ENCODE results near the gene CARD11.
A peak's percentile ranks its signal among the peaks of the same experiment; 100 is the strongest.

The CARD11 gene

DNA sequence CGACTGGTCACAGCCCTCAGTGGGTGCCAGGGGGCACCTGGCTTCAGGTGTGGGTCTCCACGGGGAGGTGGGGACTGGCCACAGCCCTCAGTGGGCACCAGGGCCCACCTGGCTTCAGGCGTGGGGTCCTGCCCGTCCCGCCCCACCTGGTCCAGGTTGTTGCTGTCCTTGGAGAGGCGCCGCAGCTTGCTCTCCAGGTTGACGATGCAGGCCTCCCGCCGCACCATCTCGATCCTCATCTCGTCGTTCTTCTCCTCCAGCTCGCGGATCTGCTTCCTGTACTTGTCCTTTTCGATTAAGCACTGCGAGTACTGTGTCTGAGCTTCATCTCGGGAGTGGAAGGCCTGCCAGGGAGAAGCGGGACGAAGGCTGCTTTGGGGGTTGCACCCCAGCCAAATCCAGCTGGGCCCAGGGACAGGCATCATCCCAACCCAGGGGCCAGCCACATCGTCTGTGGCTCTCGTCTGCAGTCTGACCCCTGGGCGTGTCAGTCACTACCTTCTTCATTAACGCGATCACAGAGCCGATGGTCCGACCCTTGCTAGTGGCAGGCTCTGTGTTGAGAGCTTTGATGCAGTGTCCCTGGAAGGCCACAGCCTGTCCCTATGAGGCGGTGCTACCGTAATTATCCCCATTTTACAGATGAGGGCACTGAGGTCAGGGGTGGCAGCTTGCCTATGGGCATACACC, 106.6 kb downstream of the CARD11 start:
- in situ Hi-C loops (cut with HindIII; ENCODE audit: low pct_ligation_motif_present, low pct_unique_long_range_greater_than_20kb, low sequenced_read_pairs): no loop called here

DNA sequence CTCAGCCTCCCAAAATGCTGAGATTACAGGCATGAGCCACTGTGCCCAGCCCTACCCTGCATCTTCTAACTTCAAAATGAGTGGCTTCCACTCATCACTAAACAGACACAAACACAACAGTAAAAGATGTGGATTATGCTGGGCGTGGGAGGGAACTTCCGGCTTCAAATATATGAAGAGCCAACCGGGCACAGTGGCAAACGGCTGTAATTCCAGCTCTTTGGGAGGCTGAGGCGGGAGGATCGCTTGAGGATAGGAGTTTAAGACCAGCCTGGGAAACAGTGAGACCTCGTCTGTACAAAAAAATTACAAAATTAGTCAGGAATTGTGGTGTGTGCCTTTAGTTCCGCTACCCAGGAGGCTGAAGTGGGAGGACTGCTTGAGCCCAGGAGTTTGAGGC, 107.4 kb downstream of the CARD11 start:
- in situ Hi-C loops (cut with HindIII; ENCODE audit: low pct_ligation_motif_present, low pct_unique_long_range_greater_than_20kb, low sequenced_read_pairs): no loop called here
- no peak for DNase-seq

More for the DNA sequence above, 106.6 kb downstream of the CARD11 start:
- no peak for DNase-seq

DNA sequence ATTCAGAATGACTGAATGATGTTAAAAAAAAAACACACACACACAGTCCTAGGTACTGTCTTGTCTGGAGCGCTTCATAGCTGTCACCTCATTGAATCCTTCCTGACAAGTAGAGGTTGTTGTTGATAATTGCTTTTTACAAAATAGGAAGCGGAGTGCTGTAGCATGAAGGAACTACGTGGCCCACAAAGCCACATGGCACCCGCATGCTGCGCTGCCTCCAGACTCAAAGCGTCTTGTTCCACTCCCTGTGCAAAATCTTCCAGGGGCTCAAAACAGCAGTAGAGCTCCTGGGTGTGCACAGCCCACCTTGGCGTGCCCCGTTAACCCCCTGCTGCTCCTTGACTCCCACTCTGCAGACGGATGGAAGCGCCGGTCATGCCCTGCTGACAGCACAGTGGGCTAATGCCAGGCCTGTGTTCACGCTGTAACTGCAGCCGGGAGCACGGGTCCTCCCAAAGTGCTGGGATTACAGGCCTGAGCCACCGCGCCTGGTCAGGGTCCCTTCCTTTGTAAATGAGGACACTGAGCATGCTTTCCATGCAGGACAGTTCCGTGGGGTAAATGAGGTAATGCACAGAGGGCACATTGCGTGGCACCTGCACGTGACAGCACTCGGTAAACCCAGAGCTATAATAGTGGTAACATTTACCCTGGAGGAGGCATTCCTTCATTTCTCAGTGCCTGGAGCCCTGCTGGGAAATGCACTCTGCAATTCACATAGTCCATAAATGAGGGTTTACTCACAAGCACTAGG, 108.5 kb downstream of the CARD11 start:
- in situ Hi-C loops (cut with HindIII; ENCODE audit: low pct_ligation_motif_present, low pct_unique_long_range_greater_than_20kb, low sequenced_read_pairs): no loop called here
- no peak for DNase-seq

DNA sequence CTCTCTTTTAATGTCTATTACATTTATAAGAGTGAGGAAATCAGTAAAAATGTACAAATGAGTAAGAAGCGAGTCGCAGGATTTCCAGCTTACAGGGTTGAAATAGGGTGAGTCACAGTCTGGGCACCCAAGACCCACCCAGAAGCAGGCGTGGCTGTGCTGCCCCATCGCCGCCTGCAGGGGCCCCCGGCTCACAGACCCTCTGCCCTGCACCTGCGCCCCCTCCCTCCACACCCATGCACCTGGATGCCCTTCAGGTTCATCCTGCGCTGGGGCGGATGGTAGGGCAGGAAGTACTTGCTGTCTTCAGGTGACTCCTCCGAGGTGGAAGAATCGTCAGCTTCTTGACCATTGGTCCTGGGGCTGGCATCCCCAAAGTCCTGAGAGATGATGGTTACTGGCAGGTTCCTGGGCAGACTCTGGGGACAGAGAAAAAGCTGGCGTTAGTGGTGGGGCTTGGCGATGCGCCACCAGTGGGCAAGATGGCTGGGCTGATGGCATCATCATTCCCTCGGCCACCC, 109.4 kb downstream of the CARD11 start:
- peak; percentile 88 for DNase-seq
- in situ Hi-C loops (cut with HindIII; ENCODE audit: low pct_ligation_motif_present, low pct_unique_long_range_greater_than_20kb, low sequenced_read_pairs): no loop called here

DNA sequence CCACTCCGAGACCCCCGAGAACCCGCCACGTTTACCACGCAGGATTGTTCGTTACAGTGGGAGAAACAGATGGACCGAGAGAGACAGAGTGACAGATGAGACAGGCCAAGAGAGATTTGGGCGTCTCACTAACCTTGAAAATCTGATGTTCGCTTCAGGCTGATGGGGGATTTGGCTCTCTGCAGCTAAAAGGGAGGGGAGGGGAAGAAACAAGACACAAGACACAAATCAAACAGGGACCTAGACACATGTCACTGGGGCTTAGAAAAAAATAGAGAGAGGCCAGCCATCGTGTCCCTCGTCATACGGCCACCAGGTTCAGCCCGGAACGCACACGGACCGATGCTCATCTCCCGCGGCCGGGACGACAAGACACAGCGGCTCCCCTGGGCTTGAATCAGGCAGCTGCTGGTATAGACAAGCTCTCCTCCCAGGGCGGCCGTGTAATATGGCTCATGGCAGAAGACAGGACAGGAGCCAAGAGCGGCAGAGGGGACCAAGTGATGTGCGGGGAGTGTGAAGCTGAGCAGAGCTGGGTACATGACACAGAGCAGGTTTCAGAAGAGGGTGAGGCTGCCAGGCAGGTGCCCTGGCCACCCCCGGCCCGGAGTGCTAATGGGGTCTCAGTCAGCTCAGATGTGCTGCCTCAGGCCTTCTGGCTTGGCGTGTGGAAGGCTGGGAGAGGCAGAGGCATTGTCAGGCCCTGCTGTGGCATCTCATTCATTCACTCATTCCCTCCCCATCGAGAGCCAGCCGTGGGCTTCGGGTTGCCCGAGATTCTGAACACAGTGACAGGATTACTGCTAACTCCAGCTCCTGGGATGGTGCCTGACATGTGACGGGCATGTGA, 111.0 kb downstream of the CARD11 start:
- in situ Hi-C loops (cut with HindIII; ENCODE audit: low pct_ligation_motif_present, low pct_unique_long_range_greater_than_20kb, low sequenced_read_pairs): no loop called here

DNA sequence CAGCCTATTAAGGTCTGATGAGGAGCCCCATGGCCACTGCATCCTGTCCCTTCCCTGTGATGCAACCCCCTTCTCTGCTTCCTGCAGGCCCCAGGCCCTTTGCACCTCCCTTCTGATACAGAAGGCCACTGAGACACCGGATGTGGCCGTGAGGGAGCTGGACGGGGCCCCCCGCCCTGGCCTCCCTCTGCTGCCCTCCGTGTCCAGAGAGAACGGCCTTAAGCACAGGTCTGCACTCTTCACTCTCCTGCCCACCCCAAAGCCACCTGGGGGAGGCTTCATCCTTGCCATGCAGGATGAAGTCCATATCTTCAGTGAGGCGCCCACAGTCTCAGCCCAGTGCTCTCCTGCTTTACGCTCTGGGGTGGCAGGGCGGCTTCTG, 112.6 kb downstream of the CARD11 start:
- in situ Hi-C loops (cut with HindIII; ENCODE audit: low pct_ligation_motif_present, low pct_unique_long_range_greater_than_20kb, low sequenced_read_pairs): no loop called here
- no peak for DNase-seq

More for the DNA sequence above, 111.0 kb downstream of the CARD11 start:
- no peak for DNase-seq

DNA sequence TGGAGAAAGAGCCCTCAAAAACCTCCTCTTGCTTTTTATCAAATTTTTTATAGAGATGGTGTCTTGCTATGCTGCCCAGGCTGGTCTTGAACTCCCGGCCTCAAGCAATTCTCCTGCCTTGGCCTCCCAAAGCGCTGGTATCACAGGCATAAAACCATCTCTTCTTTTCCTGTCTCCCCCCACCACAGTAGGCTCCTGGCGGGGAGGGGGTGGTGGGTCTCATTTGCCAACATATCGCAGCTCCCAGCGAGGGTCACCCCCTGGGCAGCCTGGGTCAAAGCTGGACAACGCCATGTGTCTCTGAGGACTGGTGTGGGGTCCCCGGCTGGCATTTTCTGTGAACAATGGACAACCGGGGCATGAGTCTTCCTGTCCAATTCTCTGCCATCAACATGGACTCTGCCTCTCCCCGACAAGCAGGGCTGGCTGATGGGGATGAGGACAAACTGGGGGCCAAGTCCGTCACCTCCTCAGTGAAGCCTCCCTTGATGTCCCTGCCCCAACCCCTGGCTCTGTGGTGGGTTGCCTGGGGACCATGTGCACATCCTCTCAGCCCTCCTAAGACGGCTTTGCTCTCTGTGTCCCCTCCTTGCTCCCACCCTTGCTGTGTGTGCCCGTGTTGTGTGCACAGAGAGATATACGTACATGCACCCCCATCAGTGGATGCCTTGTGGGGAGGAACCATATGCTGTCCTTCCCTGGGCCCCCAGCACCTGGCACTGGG, 113.2 kb downstream of the CARD11 start:
- in situ Hi-C loops (cut with HindIII; ENCODE audit: low pct_ligation_motif_present, low pct_unique_long_range_greater_than_20kb, low sequenced_read_pairs): no loop called here
- DNase-seq: no peak

DNA sequence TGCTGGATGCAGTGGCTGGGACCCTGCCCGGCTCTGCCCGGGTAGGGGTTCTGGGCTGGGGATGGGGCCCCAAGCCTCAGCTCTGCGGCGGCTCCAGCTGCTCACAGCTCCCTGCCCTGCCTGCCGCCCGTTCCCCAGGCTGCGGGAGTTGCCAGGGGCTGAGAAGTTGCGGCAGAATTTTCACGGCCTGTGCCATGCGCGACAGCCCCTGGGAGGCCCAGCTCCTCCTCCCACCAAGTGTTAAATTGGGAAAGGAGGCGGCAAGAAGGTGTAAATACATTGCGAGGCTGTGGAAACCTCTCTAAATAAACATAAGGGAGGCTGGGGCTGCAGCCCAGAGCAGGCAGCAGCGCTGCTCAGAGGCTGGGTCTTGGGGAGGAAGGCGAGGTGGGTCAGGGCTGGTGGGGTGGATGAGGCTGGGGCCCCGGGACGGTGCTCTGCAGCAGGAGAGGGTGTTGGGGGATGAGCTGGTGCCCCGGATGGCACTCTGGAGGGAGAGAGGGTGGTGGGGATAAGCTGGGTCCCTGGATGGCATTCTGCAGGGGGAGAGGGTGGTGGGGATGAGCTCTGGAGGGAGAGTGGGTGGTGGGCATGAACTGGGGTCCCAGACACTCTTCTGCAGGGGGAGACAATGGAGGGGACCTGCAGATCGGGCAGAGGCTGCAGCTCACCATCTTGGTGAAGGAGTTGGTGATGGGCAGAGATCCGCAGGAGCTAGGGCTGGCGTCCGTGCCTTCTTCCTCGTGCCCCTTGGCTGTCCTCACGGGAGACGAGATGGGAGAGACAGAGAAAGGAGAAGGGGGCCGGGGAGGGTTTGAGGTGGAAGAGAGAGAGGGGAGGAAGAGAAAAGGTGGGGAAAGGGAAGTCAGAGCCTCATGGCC, 114.1 kb downstream of the CARD11 start:
- no peak for DNase-seq
- in situ Hi-C loops (cut with HindIII; ENCODE audit: low pct_ligation_motif_present, low pct_unique_long_range_greater_than_20kb, low sequenced_read_pairs): no loop called here

DNA sequence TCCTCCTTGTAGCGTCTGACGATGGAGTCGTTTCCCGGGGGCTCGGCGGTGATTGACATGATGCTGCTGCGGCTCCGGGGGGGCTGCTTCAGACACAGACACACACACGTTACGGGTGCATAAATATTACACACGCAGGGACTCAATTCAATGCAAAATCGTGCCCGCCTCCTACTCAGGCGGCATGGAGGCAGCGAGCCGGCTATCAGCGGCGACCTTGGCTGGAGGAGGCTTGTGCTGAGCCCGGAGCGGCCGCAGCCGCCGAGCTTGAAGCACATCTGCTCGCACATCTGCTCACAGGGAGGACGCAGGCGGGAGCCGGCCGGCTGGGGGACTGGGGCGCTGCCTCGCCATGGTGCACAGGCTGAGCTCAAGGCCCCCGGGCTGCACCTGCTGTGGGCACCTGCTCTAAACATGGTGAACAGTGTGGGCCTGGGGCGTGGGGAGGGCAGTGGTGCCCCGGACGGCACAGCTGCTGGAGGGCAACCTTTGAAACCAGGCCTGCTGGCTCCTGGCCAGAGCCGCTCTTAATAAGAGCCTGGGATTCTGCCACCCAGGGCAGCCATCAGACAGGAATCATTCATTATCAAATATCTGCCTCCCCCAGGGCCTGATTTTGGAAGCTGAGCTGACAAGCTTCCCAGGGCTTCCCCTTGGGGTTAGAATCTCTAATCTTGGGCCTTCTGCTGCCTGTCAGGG, 114.9 kb downstream of the CARD11 start:
- no peak for DNase-seq
- in situ Hi-C loops (cut with HindIII; ENCODE audit: low pct_ligation_motif_present, low pct_unique_long_range_greater_than_20kb, low sequenced_read_pairs): no loop called here

DNA sequence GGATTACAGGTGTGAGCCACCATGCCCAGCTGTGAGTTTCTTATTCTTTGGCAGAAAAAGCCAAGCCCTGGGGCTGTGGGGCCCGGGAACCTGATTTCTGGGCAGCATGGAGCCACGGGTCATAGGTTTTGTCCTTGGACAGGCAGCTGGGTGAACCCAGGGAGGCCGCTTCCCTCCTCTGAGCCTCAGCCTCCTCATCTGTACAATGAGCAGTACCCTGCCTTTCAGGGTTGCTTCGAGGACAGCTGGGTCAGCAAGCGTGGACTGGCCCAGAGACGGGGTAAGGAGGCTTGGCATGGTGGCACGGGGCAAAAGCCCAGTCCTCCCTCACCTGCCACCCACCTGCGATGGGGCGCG, 115.4 kb downstream of the CARD11 start:
- DNase-seq: no peak
- in situ Hi-C loops (cut with HindIII; ENCODE audit: low pct_ligation_motif_present, low pct_unique_long_range_greater_than_20kb, low sequenced_read_pairs): no loop called here

DNA sequence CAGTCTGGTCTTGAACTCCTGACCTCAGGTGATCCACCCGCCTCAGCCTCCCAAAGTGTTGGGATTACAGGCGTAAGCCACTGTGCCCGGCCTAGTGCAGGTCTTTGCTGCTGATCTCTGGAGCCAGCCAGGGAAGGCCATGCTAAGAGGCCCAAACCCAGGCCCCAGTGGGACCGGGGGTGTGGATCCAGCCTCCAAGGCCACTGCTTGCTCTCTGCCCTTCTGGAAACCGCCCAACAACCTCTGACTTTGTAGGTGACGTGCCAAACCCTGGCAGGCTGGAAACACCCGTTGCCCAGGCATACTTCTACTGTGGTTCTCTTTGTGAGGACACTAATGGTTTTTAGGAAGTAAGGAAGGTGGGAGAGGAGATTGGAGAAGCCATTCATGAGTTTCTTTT, 116.1 kb downstream of the CARD11 start:
- DNase-seq: no peak
- in situ Hi-C loops (cut with HindIII; ENCODE audit: low pct_ligation_motif_present, low pct_unique_long_range_greater_than_20kb, low sequenced_read_pairs): no loop called here

DNA sequence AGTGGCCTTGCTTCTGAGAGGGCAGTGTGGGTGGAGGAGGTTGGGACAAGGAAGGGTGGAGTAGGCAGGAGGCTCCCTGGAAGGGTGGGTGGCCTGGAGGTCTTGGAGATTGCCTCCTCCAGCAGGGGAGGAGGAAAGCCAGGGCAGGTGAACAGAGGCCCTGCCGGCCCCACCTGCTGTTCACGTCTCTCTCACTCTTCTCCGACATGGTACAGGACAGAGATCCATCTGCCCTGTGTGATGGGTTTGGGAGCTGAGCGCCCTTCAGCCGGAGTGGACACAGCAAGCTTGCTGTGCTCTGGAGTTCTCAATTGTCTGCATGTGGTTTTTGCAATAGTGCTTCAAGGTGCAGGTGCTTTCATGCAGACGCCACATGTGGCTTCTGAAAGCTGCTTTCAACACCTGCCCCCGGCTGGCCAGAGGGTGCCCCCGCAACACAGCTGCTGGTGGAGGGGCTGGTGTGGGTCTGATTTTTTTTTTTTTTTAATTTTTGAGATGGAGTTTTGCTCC, 116.7 kb downstream of the CARD11 start:
- in situ Hi-C loops (cut with HindIII; ENCODE audit: low pct_ligation_motif_present, low pct_unique_long_range_greater_than_20kb, low sequenced_read_pairs): no loop called here
- DNase-seq: no peak

DNA sequence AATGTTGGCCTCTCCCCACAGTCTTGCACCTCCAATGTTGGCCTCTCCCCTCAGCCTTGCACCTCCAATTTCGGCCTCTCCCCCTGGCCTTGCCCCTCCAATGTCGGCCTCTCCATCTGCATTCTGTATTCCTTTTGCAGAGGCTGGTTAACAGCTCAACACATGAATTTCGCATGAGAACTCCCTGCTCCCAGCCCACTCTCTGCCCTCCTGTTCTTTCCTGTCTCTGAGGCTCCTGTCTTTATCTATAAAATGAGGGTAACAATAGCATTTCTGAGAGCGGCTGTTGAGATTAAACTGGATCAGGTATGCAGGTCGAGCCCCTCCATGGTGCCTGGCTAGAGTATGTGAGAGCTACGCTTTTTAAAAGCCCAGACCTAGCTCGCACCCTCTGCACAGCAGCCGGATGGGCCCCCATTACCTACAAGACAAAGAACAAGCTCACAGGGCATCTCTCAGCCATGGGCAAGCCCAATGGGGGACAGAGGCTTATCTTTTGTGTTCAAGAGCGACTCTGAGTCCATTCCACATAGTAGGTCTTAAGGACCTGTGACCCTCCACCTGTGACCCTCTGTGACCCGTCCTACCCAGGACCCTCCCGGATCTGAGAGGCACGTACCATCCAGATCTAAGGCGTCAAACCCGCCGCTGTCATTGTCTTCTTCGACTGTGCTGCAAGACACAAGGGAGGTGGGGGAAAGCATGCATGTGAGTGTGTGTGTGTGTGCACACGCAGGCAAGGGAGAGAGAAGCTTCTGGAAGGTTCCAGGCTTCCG, 117.4 kb downstream of the CARD11 start:
- in situ Hi-C loops (cut with HindIII; ENCODE audit: low pct_ligation_motif_present, low pct_unique_long_range_greater_than_20kb, low sequenced_read_pairs): no loop called here

DNA sequence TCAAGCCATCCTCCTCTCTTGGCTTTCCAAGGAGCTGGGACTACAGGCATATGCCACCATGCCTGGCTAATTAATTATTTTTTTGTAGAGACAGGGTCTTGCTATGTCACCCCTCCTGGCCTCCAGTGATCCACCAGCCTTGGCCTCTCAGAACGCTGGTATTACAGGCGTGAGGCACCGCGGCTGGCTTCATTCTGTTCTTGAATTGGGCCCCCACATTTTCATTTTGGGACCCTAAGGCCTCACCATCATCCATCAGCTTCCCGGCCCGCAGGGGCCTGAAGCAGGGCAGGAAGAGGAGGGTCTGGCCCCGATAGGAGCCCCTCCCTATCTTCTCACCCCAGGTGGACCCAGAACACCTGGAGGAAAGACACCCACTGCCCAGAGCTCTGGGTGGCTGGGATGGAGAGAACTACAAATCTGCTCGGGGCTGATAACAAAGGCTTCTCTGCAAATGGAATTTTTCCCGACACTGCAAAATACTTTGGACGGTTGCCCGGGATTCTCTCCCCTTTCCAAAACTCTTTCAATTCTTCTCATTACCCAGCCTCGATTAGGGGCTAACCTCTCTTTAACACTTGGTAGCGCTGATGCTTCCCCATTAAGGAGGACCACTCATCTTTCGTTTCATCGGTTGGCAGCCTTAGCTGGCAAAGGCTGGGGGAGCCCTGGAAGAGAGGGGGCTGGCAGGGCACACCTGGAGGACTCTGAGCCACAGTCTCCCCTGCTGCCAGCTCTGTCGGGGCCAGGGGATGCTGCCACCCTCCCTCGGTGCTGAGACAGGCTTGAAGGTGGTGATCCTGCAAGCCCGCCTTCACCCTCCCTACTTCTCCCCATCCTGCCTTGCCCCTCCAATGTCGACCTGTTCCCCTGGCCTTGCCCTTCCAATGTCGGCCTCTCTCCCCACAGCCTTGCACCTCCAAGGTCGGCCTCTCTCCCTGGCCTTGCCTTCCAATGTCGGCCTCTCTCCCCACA, 118.5 kb downstream of the CARD11 start:
- no peak for DNase-seq
- in situ Hi-C loops (cut with HindIII; ENCODE audit: low pct_ligation_motif_present, low pct_unique_long_range_greater_than_20kb, low sequenced_read_pairs): no loop called here

More for the DNA sequence above, 117.4 kb downstream of the CARD11 start:
- no peak for DNase-seq

DNA sequence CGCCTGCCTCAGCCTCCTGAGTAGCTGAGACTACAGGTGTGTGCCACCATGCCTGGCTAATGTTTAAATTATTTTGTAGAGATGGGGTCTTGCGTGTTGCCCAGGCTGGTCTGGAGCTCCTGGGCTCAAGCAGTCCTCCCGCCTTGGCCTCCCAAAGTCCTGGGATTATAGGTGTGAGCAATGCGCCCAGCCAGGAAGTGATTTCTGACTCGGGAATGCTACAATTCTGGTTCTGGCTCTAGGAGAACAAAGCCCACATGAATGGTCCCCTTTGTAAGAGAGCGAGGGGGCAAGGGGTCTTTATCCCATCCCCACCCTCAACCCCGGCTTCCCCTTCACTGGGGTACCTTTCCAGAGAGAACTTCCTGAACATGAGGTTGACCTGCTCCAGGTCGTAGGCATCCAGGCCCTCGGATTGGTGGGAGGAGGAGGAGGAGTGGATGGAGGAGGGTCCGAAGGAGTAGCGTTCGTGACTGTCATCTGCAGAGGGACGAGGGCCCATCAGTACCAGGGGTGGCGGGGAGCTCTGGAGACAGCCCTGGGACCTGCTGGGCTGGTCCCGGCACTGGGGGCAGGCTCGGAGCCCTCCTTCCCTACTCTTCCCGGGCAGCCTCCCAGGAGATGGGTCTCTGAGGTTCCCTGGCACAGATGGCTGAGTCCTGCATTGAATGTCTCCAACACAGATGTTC, 119.6 kb downstream of the CARD11 start:
- DNase-seq: no peak
- in situ Hi-C loops (cut with HindIII; ENCODE audit: low pct_ligation_motif_present, low pct_unique_long_range_greater_than_20kb, low sequenced_read_pairs): no loop called here
